ENCODE results near the gene NR2F1.

GRCh38 chr5:93591323-93591945, 8.4 kb downstream of the NR2F1 start:
- TF ChIP-seq CTCF (IDR thresholded peaks at IDR 0.05) (no peak), POLR2A (IDR thresholded peaks at IDR 0.05) (no peak)

All from esophagus squamous epithelium (tissue), 4 donors.